Panc1 (cell line): ENCODE results near the gene AMER1. TPM values are rescaled to one million over a fixed set of nuclear protein-coding genes. Genes with fewer than 3 reads are reported as not detected.

Experiments used
- ATAC-seq: fragments of 200-7000 bp; cut with Tn5 transposase; 2 replicates; pipeline ENCODE4 v1.9.1; 2020; ENCODE audit warnings: mild to moderate bottlenecking, moderate library complexity
- BruUV-seq: library from RNA; stranded (reverse); fragments of 400-500 nt; replicated peaks from 2 replicates; lab custom pipeline; 2021; lab: Mats Ljungman, UMichigan
- CTCF ChIA-PET: fragments of 300-600 bp; sonication (Branson Sonifier 250); formaldehyde crosslinking; loops from one replicate; lab custom pipeline; 2022; ENCODE audit warnings: antibody characterized with exemption; lab: Charles Lee
- POLR2A ChIA-PET: fragments of 300-600 bp; sonication (Branson Sonifier 250); formaldehyde crosslinking; loops from one replicate; lab custom pipeline; 2022; ENCODE audit warnings: antibody characterized with exemption; lab: Charles Lee
- DNase-seq: peaks from one replicate; pipeline ENCODE4 v3.0.0-alpha.2; 2010; ENCODE audit warnings: low read depth, low spot score
- H3K27ac ChIP-seq: 2 replicates; pipeline ENCODE4 v1.5.1; 2011; ENCODE audit warnings: mild to moderate bottlenecking, low read length, inconsistent platforms
- H3K27me3 ChIP-seq: fragments of 200-500 bp; sonication (Bioruptor generic); 2 replicates; pipeline ENCODE4 v1.6.0; 2014; ENCODE audit warnings: low read length, inconsistent platforms; ENCODE audit not compliant: control insufficient read depth, insufficient read depth
- H3K36me3 ChIP-seq: fragments of 200-500 bp; sonication (Bioruptor generic); 2 replicates; pipeline ENCODE4 v1.5.1; 2014; ENCODE audit warnings: inconsistent platforms, mild to moderate bottlenecking, low read length, moderate library complexity; ENCODE audit not compliant: control insufficient read depth, insufficient read depth
- H3K4me1 ChIP-seq: 2 replicates; pipeline ENCODE4 v1.5.1; 2011; ENCODE audit warnings: inconsistent platforms, mild to moderate bottlenecking, low read length, moderate library complexity; ENCODE audit not compliant: control insufficient read depth, insufficient read depth
- H3K4me3 ChIP-seq, 2 experiments: 2 replicates each; pipeline ENCODE4 v1.5.1; 2011 to 2012; ENCODE audit warnings: low read depth in 2 of 2, low read length in 2 of 2, mild to moderate bottlenecking in 2 of 2, inconsistent platforms in 1 of 2, moderate library complexity in 1 of 2
- H3K9me3 ChIP-seq: fragments of 200-500 bp; sonication (Bioruptor generic); 2 replicates; pipeline ENCODE4 v1.5.1; 2014; ENCODE audit warnings: low read depth, mild to moderate bottlenecking, inconsistent platforms, low read length, moderate library complexity; ENCODE audit not compliant: control insufficient read depth, insufficient read depth
- CTCF ChIP-seq: fragments of 450-650 bp; IDR thresholded peaks from 2 replicates; pipeline ENCODE4 v1.5.1; 2017; ENCODE audit warnings: mild to moderate bottlenecking
- POLR2AphosphoS5 ChIP-seq: IDR thresholded peaks from 2 replicates; pipeline ENCODE4 v1.6.1; 2012; ENCODE audit warnings: mild to moderate bottlenecking, low read depth, low read length, moderate library complexity
- SIN3A ChIP-seq: IDR thresholded peaks from 2 replicates; pipeline ENCODE4 v1.6.1; 2012; ENCODE audit warnings: low read depth, mild to moderate bottlenecking, low read length, moderate library complexity, borderline replicate concordance; ENCODE audit not compliant: insufficient read depth
- TCF7L2 ChIP-seq: IDR thresholded peaks from 2 replicates; pipeline ENCODE4 v1.6.1; 2011; ENCODE audit warnings: mild to moderate bottlenecking, low read depth, low read length, inconsistent platforms
- in situ Hi-C: cut with HindIII; loops from 2 replicates; pipeline ENCODE4 v1.10.0; 2016; ENCODE audit warnings: low sequenced_read_pairs, low pct_unique_long_range_greater_than_20kb
- intact Hi-C: fragments of 100-400 bp; cut with micrococcal nuclease; formaldehyde crosslinking; loops from one replicate; pipeline ENCODE4 v1.10.0; 2022; ENCODE audit not compliant: unreplicated experiment
- total RNA-seq: library from RNA; stranded (reverse); gene quantifications from one replicate; pipeline ENCODE4 v1.2.1, GENCODE V29; 2021; ENCODE audit not compliant: unreplicated experiment
- TF ChIP-seq, protein P1 (sequence below), 2 experiments: IDR thresholded peaks; 2 replicates each; pipeline ENCODE4 v1.6.1; 2011 to 2012; ENCODE audit warnings: low read depth in 2 of 2, control low read depth in 1 of 2, low read length in 1 of 2, mild to moderate bottlenecking in 1 of 2, moderate library complexity in 1 of 2; ENCODE audit not compliant: insufficient read depth in 1 of 2

Gene AMER1
- total RNA-seq, 1 experiment from 2014 or later, result 3.9 TPM

DNA sequence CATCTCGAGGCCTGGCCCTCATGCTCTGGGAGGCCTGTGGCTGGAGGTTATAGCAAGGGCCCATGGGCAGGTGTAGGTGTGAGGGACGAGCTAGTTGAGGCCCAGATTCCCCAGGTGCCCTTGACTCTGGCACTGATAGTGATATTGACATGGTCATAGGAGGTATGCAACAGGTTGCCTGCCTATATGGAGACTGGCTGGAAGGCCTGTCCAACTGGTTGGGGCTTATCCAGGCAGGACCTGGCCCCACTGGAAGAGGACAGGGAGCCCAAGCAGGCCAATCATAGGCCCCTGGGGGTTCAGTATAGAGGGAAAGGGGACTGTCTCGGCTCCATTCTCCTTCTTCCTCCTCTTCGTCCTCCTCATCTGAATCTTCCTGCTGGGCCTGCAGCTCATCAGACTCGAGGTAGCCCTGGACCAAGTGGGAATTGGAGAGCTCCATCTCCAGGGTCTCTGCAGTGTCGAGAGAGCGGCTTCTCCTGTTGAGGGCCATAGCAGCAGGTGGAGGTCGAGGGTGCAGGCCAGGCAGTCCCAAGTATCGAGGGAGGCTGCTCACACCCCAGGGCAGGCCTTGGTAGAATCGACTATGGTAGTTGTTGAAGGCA lies 15.3 kb downstream of the AMER1 start:
- no peak for DNase-seq
- TF ChIP-seq POLR2AphosphoS5 (no peak), TCF7L2 (no peak), SIN3A (no peak), CTCF (no peak)
- TF ChIP-seq, protein P1, sequence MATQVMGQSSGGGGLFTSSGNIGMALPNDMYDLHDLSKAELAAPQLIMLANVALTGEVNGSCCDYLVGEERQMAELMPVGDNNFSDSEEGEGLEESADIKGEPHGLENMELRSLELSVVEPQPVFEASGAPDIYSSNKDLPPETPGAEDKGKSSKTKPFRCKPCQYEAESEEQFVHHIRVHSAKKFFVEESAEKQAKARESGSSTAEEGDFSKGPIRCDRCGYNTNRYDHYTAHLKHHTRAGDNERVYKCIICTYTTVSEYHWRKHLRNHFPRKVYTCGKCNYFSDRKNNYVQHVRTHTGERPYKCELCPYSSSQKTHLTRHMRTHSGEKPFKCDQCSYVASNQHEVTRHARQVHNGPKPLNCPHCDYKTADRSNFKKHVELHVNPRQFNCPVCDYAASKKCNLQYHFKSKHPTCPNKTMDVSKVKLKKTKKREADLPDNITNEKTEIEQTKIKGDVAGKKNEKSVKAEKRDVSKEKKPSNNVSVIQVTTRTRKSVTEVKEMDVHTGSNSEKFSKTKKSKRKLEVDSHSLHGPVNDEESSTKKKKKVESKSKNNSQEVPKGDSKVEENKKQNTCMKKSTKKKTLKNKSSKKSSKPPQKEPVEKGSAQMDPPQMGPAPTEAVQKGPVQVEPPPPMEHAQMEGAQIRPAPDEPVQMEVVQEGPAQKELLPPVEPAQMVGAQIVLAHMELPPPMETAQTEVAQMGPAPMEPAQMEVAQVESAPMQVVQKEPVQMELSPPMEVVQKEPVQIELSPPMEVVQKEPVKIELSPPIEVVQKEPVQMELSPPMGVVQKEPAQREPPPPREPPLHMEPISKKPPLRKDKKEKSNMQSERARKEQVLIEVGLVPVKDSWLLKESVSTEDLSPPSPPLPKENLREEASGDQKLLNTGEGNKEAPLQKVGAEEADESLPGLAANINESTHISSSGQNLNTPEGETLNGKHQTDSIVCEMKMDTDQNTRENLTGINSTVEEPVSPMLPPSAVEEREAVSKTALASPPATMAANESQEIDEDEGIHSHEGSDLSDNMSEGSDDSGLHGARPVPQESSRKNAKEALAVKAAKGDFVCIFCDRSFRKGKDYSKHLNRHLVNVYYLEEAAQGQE (IDR thresholded peaks at IDR 0.05; ENCODE audit: insufficient read depth in 1 of 2, low read depth in 2 of 2, low read length in 1 of 2), result no peak
- no peak for ATAC-seq

DNA sequence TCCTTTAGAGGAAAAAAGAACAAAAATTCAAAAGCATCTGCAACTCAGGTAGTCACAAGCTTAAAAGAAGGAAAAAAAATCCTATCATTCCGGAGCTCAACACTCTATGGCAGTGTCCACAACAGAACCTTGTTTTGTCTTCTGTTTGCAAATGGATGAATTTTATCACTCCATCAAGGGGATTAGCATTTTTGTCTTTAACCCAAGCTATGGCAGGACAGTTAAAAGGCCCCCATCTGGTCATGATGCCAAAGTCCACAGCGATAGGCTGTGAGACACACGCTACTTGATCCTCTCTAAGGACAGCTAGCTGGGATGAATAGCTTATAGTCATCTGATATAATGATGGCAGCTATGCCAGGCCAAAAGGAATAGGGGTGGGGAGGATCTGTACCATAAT lies 16.6 kb downstream of the AMER1 start:
- ChIA-PET CTCF (no interaction called here), POLR2A (no interaction called here)
- H3K27ac ChIP-seq, result no peak overlapping the region
- in situ Hi-C loops (no loop called here), intact Hi-C loops (no loop called here)
- BruUV-seq, result no TSS peak
- H3K4me1 ChIP-seq, result no peaks in the 10 kb centered on the region
- no peaks in the 10 kb centered on the region for H3K36me3 ChIP-seq
- no peak overlapping the region for H3K4me3 ChIP-seq
- ATAC-seq (no peak), DNase-seq (no peak)
- H3K9me3 ChIP-seq, result no peaks in the 10 kb centered on the region
- H3K27me3 ChIP-seq, result no peaks in the 10 kb centered on the region
- TF ChIP-seq TCF7L2 (no peak), CTCF (no peak)

More for the DNA sequence above, 15.3 kb downstream of the AMER1 start:
- BruUV-seq, result no TSS peak
- no peaks in the 10 kb centered on the region for H3K36me3 ChIP-seq
- H3K4me3 ChIP-seq, result no peak overlapping the region
- no peak overlapping the region for H3K27ac ChIP-seq
- in situ Hi-C loops, result no loop called here
- intact Hi-C loops, result no loop called here
- no peaks in the 10 kb centered on the region for H3K4me1 ChIP-seq
- H3K27me3 ChIP-seq, result no peaks in the 10 kb centered on the region
- ChIA-PET CTCF (no interaction called here), POLR2A (no interaction called here)
- H3K9me3 ChIP-seq, result no peaks in the 10 kb centered on the region
